ENCODE measurements around the gene PIAS1. TPM values are rescaled to one million over a fixed set of nuclear protein-coding genes. Genes with fewer than 3 reads are reported as not detected.
"Not testable (repeated sequence)": the region's sequence is repeated elsewhere in the genome, so short reads cannot be mapped to it uniquely, and the experiment has no call there.

PIAS1 gene
- total RNA-seq, 1 donor from 2014 or later: 18.7 TPM

GRCh38 chr15:68034719-68035293 is 19.3 kb upstream of the PIAS1 start:
- no peak for DNase-seq

- DNase-seq: no peak
These were observed 15.9 kb upstream of the PIAS1 start for GRCh38 chr15:68038246-68038645.

DNA sequence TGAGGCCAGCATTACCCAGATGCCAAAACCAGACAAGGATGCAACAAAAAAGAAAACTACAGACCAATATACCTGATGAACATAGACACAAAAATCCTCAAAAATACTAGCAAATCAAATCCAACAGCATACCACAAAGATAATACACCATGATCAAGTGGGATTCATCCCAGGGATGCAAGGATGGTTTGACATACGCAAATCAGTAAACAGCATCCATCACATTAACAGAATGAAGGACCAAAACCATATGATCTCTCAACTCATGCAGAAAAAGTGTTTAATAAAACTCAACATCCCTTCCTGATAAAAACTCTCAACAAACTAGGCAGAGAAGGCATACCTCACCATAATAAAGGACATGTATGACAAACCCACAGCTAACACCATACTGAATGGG is 14.0 kb upstream of the PIAS1 start:
- DNase-seq: no peak

DNA sequence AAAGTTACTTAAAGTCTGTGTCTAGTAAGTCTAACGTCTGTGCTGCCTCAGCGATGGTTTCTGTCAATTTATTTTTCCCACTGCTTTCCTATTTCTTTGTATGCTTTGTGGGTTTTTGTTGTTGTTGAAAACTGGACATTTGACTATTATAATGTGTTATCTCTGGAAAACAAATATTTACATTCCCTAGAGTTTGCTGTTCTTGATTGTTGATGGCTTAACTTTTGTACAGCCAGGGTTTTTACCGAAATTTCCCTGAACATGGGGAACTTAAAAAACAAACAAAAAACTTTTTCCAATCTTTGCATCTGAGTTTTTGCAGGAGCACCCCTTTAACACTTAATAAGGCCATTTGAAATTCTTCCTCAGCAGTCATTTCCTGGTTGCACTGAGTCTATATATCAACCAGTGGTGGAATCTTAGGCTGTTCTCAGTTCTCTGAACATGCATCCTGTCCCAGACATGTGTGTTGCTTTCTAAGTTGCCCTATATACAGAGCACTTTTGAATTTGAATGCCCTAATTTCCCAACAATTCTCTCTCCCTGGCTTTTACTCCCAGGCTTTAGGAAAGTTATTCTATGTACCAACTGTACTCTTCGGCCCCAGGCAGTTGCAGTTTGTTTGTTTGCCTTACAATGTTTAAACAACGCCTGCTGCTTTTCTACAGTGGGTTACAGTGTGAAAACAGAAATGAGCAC is 11.8 kb upstream of the PIAS1 start:
- no peak for DNase-seq

- no peak for DNase-seq
These were observed 11.3 kb upstream of the PIAS1 start for GRCh38 chr15:68042855-68043222.

DNA sequence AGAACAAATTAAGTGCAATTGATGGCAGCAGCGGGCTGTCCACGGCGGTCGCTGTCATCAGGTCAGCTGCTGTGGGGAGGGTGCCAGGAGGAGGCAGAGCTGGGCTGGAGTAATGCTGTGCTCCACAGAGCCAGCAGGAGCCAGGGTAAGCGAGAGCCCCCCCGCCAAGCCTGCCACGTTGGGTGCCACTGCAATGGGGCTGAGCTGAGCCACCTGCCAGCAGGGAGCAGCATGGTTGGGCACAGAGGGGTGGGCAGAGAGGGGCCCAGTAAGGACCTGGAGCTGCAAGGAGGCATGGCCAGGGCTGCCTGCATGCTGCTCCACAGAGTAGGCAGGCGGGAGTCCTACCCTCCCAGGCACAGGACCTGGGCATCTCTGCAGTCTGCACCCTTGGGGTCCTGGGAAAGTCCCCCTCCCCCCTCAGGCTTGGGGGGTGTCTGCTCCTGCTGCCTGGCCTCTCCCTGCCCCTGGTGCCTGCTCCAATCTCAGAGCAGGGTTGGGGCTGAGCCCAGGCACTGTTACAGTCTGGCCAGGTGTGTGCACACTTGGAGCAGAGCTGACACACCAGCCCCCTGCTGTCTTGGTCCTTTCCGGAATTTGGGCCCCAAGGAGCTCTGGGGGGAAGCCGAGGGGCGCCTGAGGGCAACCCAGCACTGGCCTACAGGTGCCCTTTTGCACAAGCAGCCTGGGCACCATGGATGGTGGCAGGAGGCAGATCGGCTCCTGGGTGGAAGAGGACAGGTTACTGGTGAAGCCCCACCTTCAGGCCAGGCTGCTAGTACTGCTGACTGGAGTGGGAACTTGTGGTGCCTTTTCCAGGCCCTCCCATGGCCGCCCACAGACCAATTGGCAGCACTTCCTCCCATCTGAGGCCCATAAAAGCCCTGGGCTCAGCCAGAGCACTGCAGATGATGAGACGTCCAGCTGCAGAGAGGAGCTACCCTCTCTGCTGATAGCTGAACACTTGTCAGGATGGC is 8.5 kb upstream of the PIAS1 start:
- DNase-seq: no peak

DNA sequence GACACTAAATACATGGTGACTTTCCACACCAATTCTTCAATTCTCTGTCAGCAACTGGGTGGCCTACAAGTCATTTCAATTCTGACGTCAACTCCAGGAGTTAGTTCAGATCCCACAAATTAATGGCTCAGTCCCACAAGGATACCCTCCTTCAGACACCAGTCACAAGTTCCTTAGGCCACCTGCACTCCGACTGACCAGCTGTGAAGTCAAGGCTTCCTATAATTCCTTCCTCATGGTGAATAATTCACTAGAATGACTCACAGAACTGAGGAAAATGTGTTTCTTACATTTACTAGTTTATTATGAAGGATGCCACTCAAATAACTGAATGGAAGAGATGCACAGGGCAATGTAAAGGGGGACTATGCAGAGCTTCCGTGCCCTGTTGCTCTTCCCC is 6.3 kb upstream of the PIAS1 start:
- no peak for DNase-seq

GRCh38 chr15:68051109-68051508 is 3.0 kb upstream of the PIAS1 start:
- DNase-seq: no peak

DNA sequence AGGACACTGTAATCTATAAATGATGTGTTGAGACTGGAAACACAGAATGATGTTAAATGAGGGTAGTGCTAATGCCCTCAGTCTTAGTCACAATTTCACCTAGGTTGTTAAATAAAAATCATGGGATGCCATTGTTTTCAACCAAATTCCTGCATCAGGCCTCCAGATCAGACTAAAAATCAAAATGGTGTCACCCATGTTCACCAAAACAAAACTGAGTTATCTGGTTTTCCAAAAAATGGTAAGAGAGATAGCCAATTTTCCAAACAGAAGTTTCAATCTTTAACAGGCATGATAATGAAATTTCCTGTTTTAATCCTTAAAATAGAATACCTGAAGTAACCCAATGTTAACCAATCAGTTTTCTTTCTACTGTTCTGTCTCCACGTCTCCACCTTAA is 2.2 kb upstream of the PIAS1 start:
- no peak for DNase-seq

- no peak for DNase-seq
These were observed 1.7 kb upstream of the PIAS1 start for GRCh38 chr15:68052431-68052830.

- DNase-seq: no peak
These were observed 1.1 kb upstream of the PIAS1 start for GRCh38 chr15:68053001-68053400.

DNA sequence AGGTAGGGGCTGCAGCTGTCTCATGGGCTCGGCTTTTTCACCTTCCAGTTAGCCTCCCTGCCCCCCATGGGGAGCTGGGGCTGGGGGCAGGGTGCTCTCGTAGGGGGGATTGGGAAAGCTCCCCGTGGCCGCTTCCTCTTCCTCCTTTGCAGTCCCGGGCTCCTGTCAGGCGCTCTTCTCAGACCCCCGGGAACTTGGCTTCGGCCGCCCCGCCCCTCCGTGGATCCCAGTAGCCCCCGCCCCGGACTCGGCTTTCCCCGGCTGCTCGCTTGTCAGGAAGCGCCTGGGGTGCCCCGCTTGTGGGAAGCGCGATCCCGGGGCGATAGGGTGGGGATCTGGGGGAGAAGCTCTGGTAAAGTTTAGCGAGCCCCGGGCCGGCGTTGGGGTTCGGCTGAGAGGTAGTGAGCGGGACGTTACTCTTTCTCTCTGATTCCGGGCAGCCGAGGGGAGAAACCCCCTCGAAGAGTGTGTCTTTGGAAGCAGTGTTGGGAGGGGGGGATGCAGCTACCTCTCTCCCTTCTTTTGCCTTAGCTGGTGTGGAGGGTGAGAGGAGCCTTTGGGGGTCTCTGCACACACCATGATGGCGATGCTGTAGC is 611 bp downstream of the PIAS1 start:
- peak; percentile 49 for DNase-seq

- peak; percentile 59 for DNase-seq
These were observed 1.1 kb downstream of the PIAS1 start for GRCh38 chr15:68055224-68055705.

- DNase-seq: no peak
These were observed 2.2 kb downstream of the PIAS1 start for GRCh38 chr15:68056097-68056865.

GRCh38 chr15:68057034-68057433 is 2.9 kb downstream of the PIAS1 start:
- DNase-seq: no peak

DNA sequence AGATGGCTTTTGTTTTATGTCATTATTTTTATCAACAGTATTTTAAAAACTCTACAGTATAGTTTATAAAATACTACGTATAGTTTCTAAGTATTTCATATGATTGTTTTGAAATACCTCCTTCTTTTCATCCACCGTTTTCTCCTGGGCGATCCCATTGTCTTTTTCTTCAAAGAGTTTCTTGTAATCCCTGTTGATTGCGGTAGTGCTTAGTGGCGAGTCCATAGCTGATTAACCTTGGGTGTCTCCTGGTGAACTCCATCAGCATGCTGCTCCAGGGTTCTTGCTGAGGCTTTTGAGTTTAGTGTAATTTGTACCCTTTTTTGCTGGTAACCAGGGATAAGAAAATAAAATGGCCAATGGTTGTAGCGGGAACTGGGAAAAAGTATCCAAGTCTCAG is 3.6 kb downstream of the PIAS1 start:
- no peak for DNase-seq

DNA sequence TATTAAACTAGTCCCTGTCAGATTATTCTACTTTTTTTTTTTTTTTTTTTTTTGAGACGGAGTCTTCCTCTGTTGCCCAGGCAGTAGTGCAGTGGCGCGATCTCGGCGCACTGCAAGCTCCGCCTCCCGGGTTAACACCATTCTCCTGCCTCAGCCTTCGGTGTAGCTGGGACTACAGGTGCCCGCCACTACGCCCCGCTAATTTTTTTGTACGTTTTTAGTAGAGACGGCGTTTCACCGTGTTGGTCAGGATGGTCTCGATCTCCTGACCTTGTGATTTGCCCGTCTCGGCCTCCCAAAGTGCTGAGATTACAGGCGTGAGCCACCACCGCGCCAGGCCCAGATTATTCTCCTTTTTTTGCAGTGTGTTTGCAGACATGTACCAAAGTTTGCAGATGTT is 4.9 kb downstream of the PIAS1 start:
- DNase-seq: not testable (repeated sequence)

DNA sequence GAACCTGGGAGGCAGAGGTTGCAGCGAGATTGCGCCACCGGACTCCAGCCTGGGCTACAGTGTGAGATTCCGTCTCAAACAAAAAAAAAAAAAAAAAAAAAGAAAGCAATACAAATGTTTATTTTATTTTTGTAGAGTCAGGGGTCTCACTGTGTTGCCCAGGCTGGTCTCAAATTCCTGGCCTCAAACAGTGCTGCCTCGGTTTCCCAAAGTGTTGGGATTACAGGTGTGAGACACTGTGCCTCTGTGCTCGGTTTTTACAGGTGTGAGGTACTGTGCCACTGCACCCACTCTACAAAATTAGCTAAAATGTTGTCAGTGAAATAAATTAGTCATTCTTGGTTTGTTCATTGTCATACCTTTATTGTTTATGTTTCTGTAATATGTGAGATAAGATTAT is 5.5 kb downstream of the PIAS1 start:
- no peak for DNase-seq

DNA sequence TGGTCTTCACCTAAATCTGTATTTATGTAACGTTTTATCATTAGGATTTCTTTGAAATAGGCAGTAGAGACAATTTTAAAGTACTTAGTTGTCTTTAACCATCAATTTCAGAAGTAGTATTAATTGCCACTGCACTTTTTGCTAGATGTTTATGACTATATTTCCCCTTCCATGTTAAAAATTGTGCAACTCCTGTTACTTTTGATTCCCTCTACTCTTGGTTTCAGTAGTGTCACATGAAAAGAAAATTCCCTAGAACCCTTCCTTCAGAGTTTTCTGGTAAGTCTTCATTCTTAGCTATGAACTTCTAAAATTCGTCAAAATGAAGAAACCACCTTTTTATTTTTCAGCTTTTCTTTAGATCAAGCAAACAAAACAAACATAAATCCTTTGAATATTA is 7.1 kb downstream of the PIAS1 start:
- no peak for DNase-seq

- no peak for DNase-seq
These were observed 7.5 kb downstream of the PIAS1 start for GRCh38 chr15:68061602-68062001.

GRCh38 chr15:68062214-68062613 is 8.1 kb downstream of the PIAS1 start:
- DNase-seq: no peak

- DNase-seq: no peak
These were observed 8.9 kb downstream of the PIAS1 start for GRCh38 chr15:68062946-68063465.

All from dermis blood vessel endothelial cell (primary cell).